HG03558 (cell line): Measurements from ENCODE around the gene XRN1.

ENCODE experiments used
- ATAC-seq: cut with Tn5 transposase; IDR thresholded peaks from one replicate; pipeline ENCODE4 v1.9.1; 2021; ENCODE audit warnings: moderate number of reproducible peaks; ENCODE audit not compliant: unreplicated experiment; ENCODE audit errors: extremely low read depth

Gene XRN1

DNA sequence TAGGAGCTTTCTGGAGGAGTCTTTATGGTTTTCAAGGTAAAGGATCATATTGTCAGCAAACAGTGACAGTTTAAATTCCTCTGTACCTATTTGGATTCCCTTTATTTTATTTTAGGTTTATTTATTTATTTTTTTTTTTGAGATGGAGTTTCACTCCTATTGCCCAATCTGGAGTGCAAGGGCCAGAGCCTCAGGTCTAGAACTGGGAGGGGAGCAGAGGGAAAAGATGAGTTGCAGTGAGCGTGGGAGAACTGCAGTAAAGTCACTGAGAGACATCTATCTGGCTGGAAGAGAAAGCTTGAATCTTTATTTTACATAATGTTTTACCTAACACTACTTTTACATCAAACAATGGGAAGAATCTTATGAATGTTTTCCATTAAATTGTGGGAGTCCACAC lies 172.9 kb downstream of the XRN1 start:
- no peak for ATAC-seq

DNA sequence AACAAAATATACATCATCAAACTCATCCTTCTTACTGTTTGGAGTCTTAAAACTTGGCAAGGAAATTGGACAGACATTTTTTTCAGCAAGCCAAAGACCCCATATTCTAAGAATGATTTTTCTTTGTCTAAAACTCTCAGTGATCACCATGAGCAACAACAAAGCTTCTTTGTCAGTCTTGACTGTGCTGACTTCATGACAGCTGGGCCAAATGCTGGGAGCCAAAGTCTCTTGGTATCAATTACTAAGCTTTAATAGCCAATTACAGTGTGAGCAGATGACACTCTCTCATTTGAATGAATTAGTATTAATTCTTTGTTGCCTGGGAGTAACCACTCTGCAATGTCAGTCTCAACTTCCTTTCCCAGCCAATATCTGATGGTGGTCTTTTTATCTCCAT lies 174.3 kb downstream of the XRN1 start:
- ATAC-seq = no peak

DNA sequence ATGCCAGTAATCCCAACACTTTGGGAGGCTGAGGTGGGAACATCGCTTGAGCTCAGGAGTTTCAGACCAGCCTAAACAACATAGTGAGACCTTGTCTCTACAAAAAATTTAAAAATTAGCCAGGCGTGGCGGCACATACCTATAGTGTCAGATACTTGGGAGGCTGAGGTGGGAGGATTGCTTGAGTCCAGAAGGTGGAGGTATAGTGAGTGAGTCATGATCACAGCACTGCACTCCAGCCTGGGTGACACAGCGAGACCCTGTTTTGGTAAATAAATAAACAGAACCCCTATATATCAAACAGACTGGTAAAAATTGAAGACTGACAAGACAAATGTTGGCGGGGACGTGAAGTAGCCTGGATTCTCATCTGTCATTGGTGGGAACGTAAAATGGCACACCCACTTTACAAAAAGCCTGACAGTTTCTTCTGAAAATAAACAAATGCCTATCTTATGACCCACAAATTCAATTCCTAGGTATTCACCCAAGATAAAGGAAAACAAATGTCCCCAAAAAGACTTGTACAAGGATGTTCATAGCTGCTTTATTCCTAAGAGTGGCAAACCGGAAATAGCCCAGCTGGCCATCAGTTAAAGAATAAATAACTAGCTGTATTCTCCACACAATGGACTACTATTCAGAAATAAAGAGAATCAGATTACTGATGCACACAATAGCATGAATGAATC lies 175.5 kb downstream of the XRN1 start:
- no peak for ATAC-seq

DNA sequence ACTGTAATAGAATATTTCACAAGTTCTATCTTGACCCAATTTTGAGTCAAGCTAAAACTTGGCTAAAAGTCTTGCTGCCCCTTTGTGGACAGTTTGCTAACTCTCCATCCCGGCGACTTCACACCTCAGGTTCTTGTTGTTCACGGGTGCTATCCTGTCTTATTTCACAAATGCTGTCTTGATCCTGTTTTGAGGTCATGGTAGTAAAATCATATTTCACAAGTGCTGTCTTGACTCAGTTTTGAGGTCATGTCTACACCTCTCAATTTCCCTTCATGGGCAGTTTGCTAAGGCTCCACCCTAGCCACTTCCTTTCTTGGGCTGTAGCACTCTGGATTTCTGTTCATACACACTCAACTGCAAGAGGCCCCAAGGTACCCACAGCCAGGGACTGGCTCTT lies 177.4 kb downstream of the XRN1 start:
- no peak for ATAC-seq

DNA sequence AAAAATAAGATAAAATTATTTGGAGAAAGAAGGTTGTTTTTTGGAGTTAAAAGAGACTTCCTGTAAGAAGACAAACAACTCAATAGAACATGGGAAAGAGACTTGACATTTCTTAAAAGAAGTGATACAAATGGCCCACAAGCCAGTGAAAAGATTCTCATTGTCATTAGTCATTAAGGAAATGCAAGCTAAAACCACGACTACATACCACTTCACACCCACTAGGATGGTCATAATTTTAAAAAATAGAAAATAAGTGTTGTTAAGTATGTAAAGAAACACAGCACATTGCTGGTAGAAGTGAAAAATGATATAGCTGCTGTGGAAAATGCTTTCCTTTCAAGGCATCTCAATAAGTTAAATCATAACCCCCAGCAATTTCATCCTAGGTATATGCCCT lies 178.1 kb downstream of the XRN1 start:
- ATAC-seq = no peak

DNA sequence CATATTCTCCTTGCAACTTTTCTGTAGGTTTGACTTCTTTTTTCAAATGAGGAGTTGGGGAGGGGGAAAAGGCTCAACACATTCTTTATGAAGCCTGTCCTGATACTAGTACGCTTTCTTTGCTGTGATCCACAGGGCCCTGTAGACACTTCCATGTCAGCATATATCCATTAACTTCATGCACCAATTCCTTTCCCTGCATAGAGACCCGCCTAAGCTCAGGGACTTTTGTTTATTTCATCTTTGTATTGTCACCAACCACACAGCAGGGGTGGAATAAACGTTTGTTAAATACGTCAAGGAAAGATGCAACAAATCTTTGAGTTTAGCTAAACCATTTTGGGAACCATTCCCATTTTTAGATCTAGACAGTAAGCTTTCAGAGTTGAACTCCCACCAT lies 179.4 kb downstream of the XRN1 start:
- ATAC-seq = no peak

DNA sequence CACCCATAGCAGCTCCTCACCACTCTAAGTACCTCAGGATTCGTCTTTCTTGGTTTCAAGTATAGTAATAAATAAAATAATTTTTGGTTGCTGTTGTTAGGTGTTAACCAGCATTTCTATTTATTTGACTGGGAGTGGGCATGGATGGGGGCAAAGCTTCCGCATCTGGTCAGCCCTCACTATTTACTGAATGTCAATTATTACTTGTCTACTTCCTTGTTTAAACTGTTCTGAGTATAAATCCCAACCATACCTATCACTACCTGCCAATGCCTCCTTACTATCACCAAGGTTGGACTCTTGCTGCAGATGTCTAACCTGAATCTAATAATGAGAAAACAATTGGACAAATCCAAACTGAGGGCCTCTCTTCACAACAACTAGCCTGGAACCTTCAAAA lies 180.6 kb downstream of the XRN1 start:
- ATAC-seq = no peak

DNA sequence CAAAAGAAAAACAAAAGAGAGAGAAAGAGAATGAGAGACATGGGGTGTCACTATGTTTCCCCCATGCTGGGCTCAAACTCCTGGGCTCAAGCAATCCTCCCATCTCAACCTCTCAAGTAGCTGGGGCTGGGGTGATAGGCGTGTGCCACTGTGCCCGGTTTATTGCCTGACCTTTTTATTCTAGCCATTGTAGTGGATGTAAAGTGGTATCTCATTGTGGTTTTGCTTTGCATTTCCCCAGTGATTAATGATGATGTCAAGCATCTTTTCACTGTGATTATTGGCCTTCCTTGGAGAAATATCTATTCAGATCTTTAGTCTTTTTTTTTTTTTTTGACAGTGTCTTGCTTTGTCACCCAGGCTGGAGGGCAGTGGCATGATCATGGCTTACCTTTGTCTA lies 184.7 kb downstream of the XRN1 start:
- ATAC-seq = no peak

DNA sequence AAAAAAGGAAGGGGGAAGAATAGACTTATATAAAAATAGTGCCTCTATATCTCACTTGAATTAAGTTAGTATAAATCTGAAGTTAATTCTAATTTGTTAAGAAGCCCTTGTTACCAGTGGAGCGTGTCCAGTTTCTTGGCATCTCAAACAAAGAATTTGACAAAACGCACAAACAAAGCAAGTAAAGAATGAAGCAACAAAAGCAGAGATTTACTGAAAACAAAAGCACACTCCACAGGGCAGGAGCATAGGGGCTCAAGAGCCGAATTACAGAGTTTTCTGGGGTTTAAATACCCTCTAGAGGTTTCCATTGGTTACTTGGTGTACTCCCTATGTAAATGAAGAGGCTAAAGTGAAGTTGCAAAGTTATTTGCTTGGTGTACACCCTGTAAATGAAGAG lies 188.5 kb downstream of the XRN1 start:
- no peak for ATAC-seq

DNA sequence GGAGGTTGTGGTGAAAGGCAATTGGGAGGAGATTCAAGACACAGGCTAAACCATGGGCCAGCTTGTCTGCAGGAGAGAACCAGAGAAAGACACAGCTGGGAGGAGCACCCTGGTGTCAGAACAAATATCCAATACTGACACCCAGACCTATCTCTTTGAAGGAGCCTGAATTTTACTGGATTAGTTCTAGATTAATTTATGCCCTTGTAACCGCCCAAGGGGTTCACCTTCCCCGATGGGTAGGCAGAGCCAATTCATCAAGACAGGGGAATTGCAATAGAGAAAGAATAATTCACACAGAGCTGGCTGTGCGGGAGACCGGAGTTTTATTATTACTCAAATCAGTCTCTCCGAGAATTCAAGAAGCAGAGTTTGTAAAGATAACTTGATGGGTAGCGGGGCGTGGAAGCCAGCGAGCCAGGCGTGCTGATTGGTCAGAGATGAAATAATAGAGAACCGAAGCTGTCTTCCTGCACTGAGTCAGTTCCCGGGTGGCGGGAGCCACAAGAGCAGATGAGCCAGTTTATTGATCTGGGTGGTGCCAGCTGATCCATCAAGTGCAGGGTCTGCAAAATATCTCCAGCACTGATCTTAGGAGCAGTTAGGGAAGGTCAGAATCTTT lies 191.0 kb downstream of the XRN1 start:
- no peak for ATAC-seq
